ENCODE data around the gene SMARCD2. TPM values are rescaled to one million over a fixed set of nuclear protein-coding genes. Genes with fewer than 3 reads are reported as not detected.
A peak's percentile ranks its signal among the peaks of the same experiment; 100 is the strongest.

The SMARCD2 gene
- total and polyA plus RNA-seq, 2 of the 13 experiments (the other 11 are each of a cell fraction or from before 2014, with no cell fraction given), result 122 to 150 TPM

- TF ChIP-seq ARID5B (CRISPR knock-in tag; IDR thresholded peaks at IDR 0.05), result peak; percentile 57; the same call in 1 of the 2 replicates
- TF ChIP-seq ZFP90 (CRISPR knock-in tag; IDR thresholded peaks at IDR 0.05; ENCODE audit: borderline replicate concordance), result 0 out of 2 replicates have a peak, but pooled peaks have one; percentile 46
- peak; percentile 35; the same call in 1 of the 2 replicates for TF ChIP-seq MIER3 (CRISPR knock-in tag; IDR thresholded peaks at IDR 0.05; ENCODE audit: borderline replicate concordance)
- TF ChIP-seq NR2F6 (IDR thresholded peaks at IDR 0.05), result no peak
- TF ChIP-seq NR2F6 (CRISPR knock-in tag; IDR thresholded peaks at IDR 0.05), result peak; percentile 31; the same call in 1 of the 2 replicates
- TF ChIP-seq RBM22 (optimal IDR thresholded peaks at IDR 0.05; ENCODE audit: low read length), result peak; percentile 78
- peak; percentile 62; the same call in 1 of the 2 replicates for TF ChIP-seq PAXIP1 (CRISPR knock-in tag; conservative IDR thresholded peaks at IDR 0.05)
- TF ChIP-seq FOXJ3 (CRISPR knock-in tag; IDR thresholded peaks at IDR 0.05; ENCODE audit: borderline replicate concordance), result peak; percentile 44; the same call in 1 of the 2 replicates
- no peak for TF ChIP-seq ZNF777 (CRISPR knock-in tag; IDR thresholded peaks at IDR 0.05)
- TF ChIP-seq RARA (CRISPR knock-in tag; IDR thresholded peaks at IDR 0.05), result peak; percentile 66
- 0 out of 2 replicates have a peak, but pooled peaks have one; percentile 31 for TF ChIP-seq ZNF816 (CRISPR knock-in tag; IDR thresholded peaks at IDR 0.05; ENCODE audit: borderline replicate concordance)
- TF ChIP-seq FOXP4 (CRISPR knock-in tag; IDR thresholded peaks at IDR 0.05), result peak; percentile 68
- TF ChIP-seq ZFP1 (CRISPR knock-in tag; IDR thresholded peaks at IDR 0.05), result 0 out of 2 replicates have a peak, but pooled peaks have one; percentile 50
- 0 out of 2 replicates have a peak, but pooled peaks have one; percentile 38 for TF ChIP-seq RBFOX2 (IDR thresholded peaks at IDR 0.05; ENCODE audit: low read depth, low read length)
Measured at GRCh38 chr17:63786117-63786516, 56.4 kb downstream of the SMARCD2 start (continued).
